ENCODE data around the gene TLR4. TPM values are rescaled to one million over a fixed set of nuclear protein-coding genes. Genes with fewer than 3 reads are reported as not detected.
A peak's percentile ranks its signal among the peaks of the same experiment; 100 is the strongest.

Gene TLR4
- total RNA-seq, 1 donor from 2014 or later, result not detected

GRCh38 chr9:117742131-117742530 lies 37.9 kb downstream of the TLR4 start:
- DNase-seq, result no peak
- H3K9me3 Mint-ChIP-seq, result no peaks in the 10 kb centered on the region
- peaks cover 10% of the 10 kb centered on the region for H3K4me1 Mint-ChIP-seq

GRCh38 chr9:117744369-117744768 lies 40.2 kb downstream of the TLR4 start:
- no peak for DNase-seq
- intact Hi-C loops (cut with micrococcal nuclease), result no loop called here
- peaks cover 39% of the 10 kb centered on the region for H3K27me3 Mint-ChIP-seq
- H3K4me3 Mint-ChIP-seq, result peak overlapping the region; percentile 69
- no peaks in the 10 kb centered on the region for H3K9me3 Mint-ChIP-seq
- peaks cover 10% of the 10 kb centered on the region for H3K4me1 Mint-ChIP-seq
- no peak overlapping the region for H3K27ac Mint-ChIP-seq
- H3K36me3 Mint-ChIP-seq (ENCODE audit: low read depth), result no peaks in the 10 kb centered on the region

More at GRCh38 chr9:117742131-117742530, 37.9 kb downstream of the TLR4 start:
- no peak overlapping the region for H3K4me3 Mint-ChIP-seq
- H3K36me3 Mint-ChIP-seq (ENCODE audit: low read depth), result no peaks in the 10 kb centered on the region
- H3K27me3 Mint-ChIP-seq, result peaks cover 35% of the 10 kb centered on the region
- intact Hi-C loops (cut with micrococcal nuclease), result no loop called here
- H3K27ac Mint-ChIP-seq, result no peak overlapping the region

- Mint-ChIP-seq H3K4me1 (peaks cover 10% of the 10 kb centered on the region), H3K9me3 (no peaks in the 10 kb centered on the region), H3K27me3 (peaks cover 39% of the 10 kb centered on the region), H3K27ac (no peak overlapping the region), H3K4me3 (peak overlapping the region; percentile 69), H3K36me3 (ENCODE audit: low read depth) (no peaks in the 10 kb centered on the region)
- peak; percentile 54 for DNase-seq
- intact Hi-C loops (cut with micrococcal nuclease), result no loop called here
Measured at GRCh38 chr9:117744856-117745389, 40.7 kb downstream of the TLR4 start.

GRCh38 chr9:117745598-117745997 lies 41.4 kb downstream of the TLR4 start:
- H3K4me1 Mint-ChIP-seq, result peaks cover 10% of the 10 kb centered on the region

GRCh38 chr9:117746263-117746662 lies 42.1 kb downstream of the TLR4 start:
- Mint-ChIP-seq H3K4me1 (peaks cover 10% of the 10 kb centered on the region), H3K9me3 (no peaks in the 10 kb centered on the region), H3K4me3 (no peak overlapping the region), H3K27me3 (peaks cover 41% of the 10 kb centered on the region), H3K36me3 (ENCODE audit: low read depth) (no peaks in the 10 kb centered on the region), H3K27ac (no peak overlapping the region)
- intact Hi-C loops (cut with micrococcal nuclease), result no loop called here
- DNase-seq, result no peak

More at GRCh38 chr9:117745598-117745997, 41.4 kb downstream of the TLR4 start:
- H3K27ac Mint-ChIP-seq, result no peak overlapping the region
- no peaks in the 10 kb centered on the region for H3K9me3 Mint-ChIP-seq
- H3K4me3 Mint-ChIP-seq, result peak overlapping the region; percentile 54
- intact Hi-C loops (cut with micrococcal nuclease), result no loop called here
- H3K27me3 Mint-ChIP-seq, result peaks cover 41% of the 10 kb centered on the region
- no peaks in the 10 kb centered on the region for H3K36me3 Mint-ChIP-seq (ENCODE audit: low read depth)
- DNase-seq, result no peak

- Mint-ChIP-seq H3K9me3 (no peaks in the 10 kb centered on the region), H3K27ac (no peak overlapping the region), H3K4me1 (peaks cover 10% of the 10 kb centered on the region), H3K36me3 (ENCODE audit: low read depth) (no peaks in the 10 kb centered on the region), H3K4me3 (no peak overlapping the region), H3K27me3 (peaks cover 36% of the 10 kb centered on the region)
- intact Hi-C loops (cut with micrococcal nuclease), result no loop called here
- DNase-seq, result no peak
Measured at GRCh38 chr9:117747386-117747970, 43.3 kb downstream of the TLR4 start.

GRCh38 chr9:117750401-117750800 lies 46.2 kb downstream of the TLR4 start:
- no peak for DNase-seq
- intact Hi-C loops (cut with micrococcal nuclease), result no loop called here
- H3K36me3 Mint-ChIP-seq (ENCODE audit: low read depth), result no peaks in the 10 kb centered on the region
- no peak overlapping the region for H3K27ac Mint-ChIP-seq
- peaks cover 25% of the 10 kb centered on the region for H3K27me3 Mint-ChIP-seq
- no peak overlapping the region for H3K4me3 Mint-ChIP-seq
- H3K9me3 Mint-ChIP-seq, result no peaks in the 10 kb centered on the region
- no peaks in the 10 kb centered on the region for H3K4me1 Mint-ChIP-seq

GRCh38 chr9:117752894-117753293 lies 48.7 kb downstream of the TLR4 start:
- DNase-seq, result no peak
- Mint-ChIP-seq H3K4me3 (no peak overlapping the region), H3K27me3 (peaks cover 14% of the 10 kb centered on the region), H3K27ac (no peak overlapping the region), H3K9me3 (no peaks in the 10 kb centered on the region), H3K4me1 (no peaks in the 10 kb centered on the region), H3K36me3 (ENCODE audit: low read depth) (no peaks in the 10 kb centered on the region)
- intact Hi-C loops (cut with micrococcal nuclease), result no loop called here

- H3K27me3 Mint-ChIP-seq, result peaks cover 10% of the 10 kb centered on the region
- H3K9me3 Mint-ChIP-seq, result no peaks in the 10 kb centered on the region
- intact Hi-C loops (cut with micrococcal nuclease), result no loop called here
- H3K36me3 Mint-ChIP-seq (ENCODE audit: low read depth), result no peaks in the 10 kb centered on the region
- no peaks in the 10 kb centered on the region for H3K4me1 Mint-ChIP-seq
- H3K27ac Mint-ChIP-seq, result no peak overlapping the region
- no peak for DNase-seq
- H3K4me3 Mint-ChIP-seq, result no peak overlapping the region
Measured at GRCh38 chr9:117757561-117758190, 53.5 kb downstream of the TLR4 start.

GRCh38 chr9:117763314-117763713 lies 59.1 kb downstream of the TLR4 start:
- no peak for DNase-seq
- intact Hi-C loops (cut with micrococcal nuclease), result no loop called here
- Mint-ChIP-seq H3K4me1 (no peaks in the 10 kb centered on the region), H3K9me3 (no peaks in the 10 kb centered on the region), H3K27ac (no peak overlapping the region), H3K27me3 (peaks cover 2% of the 10 kb centered on the region), H3K36me3 (ENCODE audit: low read depth) (no peaks in the 10 kb centered on the region), H3K4me3 (no peak overlapping the region)

- H3K9me3 Mint-ChIP-seq, result no peaks in the 10 kb centered on the region
- no peaks in the 10 kb centered on the region for H3K36me3 Mint-ChIP-seq (ENCODE audit: low read depth)
- H3K4me1 Mint-ChIP-seq, result no peaks in the 10 kb centered on the region
- peaks cover 13% of the 10 kb centered on the region for H3K27me3 Mint-ChIP-seq
- DNase-seq, result no peak
- no peak overlapping the region for H3K27ac Mint-ChIP-seq
- intact Hi-C loops (cut with micrococcal nuclease), result no loop called here
- H3K4me3 Mint-ChIP-seq, result no peak overlapping the region
Measured at GRCh38 chr9:117768750-117769395, 64.7 kb downstream of the TLR4 start.

- Mint-ChIP-seq H3K27me3 (peaks cover 16% of the 10 kb centered on the region), H3K36me3 (ENCODE audit: low read depth) (no peaks in the 10 kb centered on the region), H3K4me1 (no peaks in the 10 kb centered on the region), H3K27ac (no peak overlapping the region), H3K4me3 (no peak overlapping the region), H3K9me3 (no peaks in the 10 kb centered on the region)
- DNase-seq, result no peak
- intact Hi-C loops (cut with micrococcal nuclease), result no loop called here
Measured at GRCh38 chr9:117771136-117771535, 66.9 kb downstream of the TLR4 start.

GRCh38 chr9:117772960-117773359 lies 68.8 kb downstream of the TLR4 start:
- Mint-ChIP-seq H3K4me3 (no peak overlapping the region), H3K9me3 (no peaks in the 10 kb centered on the region), H3K27ac (no peak overlapping the region), H3K36me3 (ENCODE audit: low read depth) (no peaks in the 10 kb centered on the region), H3K27me3 (peaks cover 16% of the 10 kb centered on the region), H3K4me1 (no peaks in the 10 kb centered on the region)
- intact Hi-C loops (cut with micrococcal nuclease), result no loop called here
- DNase-seq, result no peak
